ENCODE results near the gene LY86.

GRCh38 chr6:6566766-6567165 lies 21.8 kb upstream of the LY86 start:
- TF ChIP-seq SP1 (IDR thresholded peaks at IDR 0.05) (no peak), NFRKB (IDR thresholded peaks at IDR 0.05) (no peak), BHLHE40 (IDR thresholded peaks at IDR 0.05; ENCODE audit: borderline replicate concordance) (no peak), FOXK2 (IDR thresholded peaks at IDR 0.05) (no peak), FOXM1 (IDR thresholded peaks at IDR 0.05; ENCODE audit: borderline replicate concordance) (no peak), TARDBP (IDR thresholded peaks at IDR 0.05) (no peak), FOXA1 (IDR thresholded peaks at IDR 0.05) (no peak)

Measured in HEK293T (cell line).